Mesothelial cell of epicardium (in vitro differentiated cells): ENCODE measurements around the gene SLC1A7. TPM values are rescaled to one million over a fixed set of nuclear protein-coding genes. Genes with fewer than 3 reads are reported as not detected.

Source experiments
- DNase-seq, 2 experiments: peaks; one replicate each; pipeline ENCODE4 v3.0.0; 2021; ENCODE audit warnings: low spot score in 2 of 2; ENCODE audit not compliant: unreplicated experiment in 2 of 2
- H3K27ac Mint-ChIP-seq: 2 replicates; pipeline ENCODE4 v1.8.0; 2021; ENCODE audit warnings: mixed read lengths
- H3K27me3 Mint-ChIP-seq: 2 replicates; pipeline ENCODE4 v1.8.0; 2021; ENCODE audit warnings: low read depth, mixed read lengths
- H3K36me3 Mint-ChIP-seq: 2 replicates; pipeline ENCODE4 v1.8.0; 2021; ENCODE audit warnings: mixed read lengths
- H3K4me1 Mint-ChIP-seq: 2 replicates; pipeline ENCODE4 v1.8.0; 2021; ENCODE audit warnings: mixed read lengths
- H3K4me3 Mint-ChIP-seq: 2 replicates; pipeline ENCODE4 v1.8.0; 2021; ENCODE audit warnings: mild to moderate bottlenecking, moderate library complexity, mixed read lengths
- H3K9me3 Mint-ChIP-seq: 2 replicates; pipeline ENCODE4 v1.8.0; 2021; ENCODE audit warnings: mixed read lengths
- CTCF ChIP-seq: fragments of 200-600 bp; sonication (generic); IDR thresholded peaks from one replicate; pipeline ENCODE4 v1.5.0; 2021; ENCODE audit warnings: antibody characterized with exemption; ENCODE audit not compliant: unreplicated experiment
- total RNA-seq: library from RNA; stranded (reverse); gene quantifications from 3 replicates; pipeline ENCODE4 v1.2.1, GENCODE V29; 2021

Gene SLC1A7
- total RNA-seq, 1 donor from 2014 or later = not detected

- Mint-ChIP-seq H3K9me3 (no peaks in the 10 kb centered on the region), H3K4me3 (no peak overlapping the region), H3K4me1 (peaks cover 24% of the 10 kb centered on the region), H3K27ac (peak overlapping the region; percentile 94), H3K36me3 (no peaks in the 10 kb centered on the region), H3K27me3 (no peaks in the 10 kb centered on the region)
- no peak for DNase-seq
- no peak for TF ChIP-seq CTCF
Observed at GRCh38 chr1:53145051-53145600, 2.7 kb upstream of the SLC1A7 start.

- no peak for TF ChIP-seq CTCF
- H3K27me3 Mint-ChIP-seq = no peaks in the 10 kb centered on the region
- H3K36me3 Mint-ChIP-seq = no peaks in the 10 kb centered on the region
- H3K9me3 Mint-ChIP-seq = no peaks in the 10 kb centered on the region
- no peak overlapping the region for H3K27ac Mint-ChIP-seq
- no peak overlapping the region for H3K4me3 Mint-ChIP-seq
- H3K4me1 Mint-ChIP-seq = peaks cover 26% of the 10 kb centered on the region
- DNase-seq = no peak
Observed at GRCh38 chr1:53144201-53144600, 1.8 kb upstream of the SLC1A7 start.

- TF ChIP-seq CTCF = no peak
- Mint-ChIP-seq H3K4me3 (no peak overlapping the region), H3K27ac (no peak overlapping the region), H3K4me1 (peaks cover 26% of the 10 kb centered on the region), H3K27me3 (no peaks in the 10 kb centered on the region), H3K36me3 (no peaks in the 10 kb centered on the region), H3K9me3 (no peaks in the 10 kb centered on the region)
- DNase-seq = no peak
Observed at GRCh38 chr1:53143527-53143926, 1.1 kb upstream of the SLC1A7 start.

GRCh38 chr1:53141487-53142055, 867 bp downstream of the SLC1A7 start:
- no peak for TF ChIP-seq CTCF
- no peak for DNase-seq
- no peak overlapping the region for H3K4me3 Mint-ChIP-seq
- H3K27me3 Mint-ChIP-seq = no peaks in the 10 kb centered on the region
- H3K36me3 Mint-ChIP-seq = peaks cover 5% of the 10 kb centered on the region
- peaks cover 19% of the 10 kb centered on the region for H3K4me1 Mint-ChIP-seq
- no peak overlapping the region for H3K27ac Mint-ChIP-seq
- H3K9me3 Mint-ChIP-seq = peaks cover 11% of the 10 kb centered on the region

GRCh38 chr1:53140451-53140850, 2.0 kb downstream of the SLC1A7 start:
- no peak for DNase-seq
- no peak overlapping the region for H3K4me3 Mint-ChIP-seq
- no peak for TF ChIP-seq CTCF
- peaks cover 11% of the 10 kb centered on the region for H3K4me1 Mint-ChIP-seq
- no peaks in the 10 kb centered on the region for H3K27me3 Mint-ChIP-seq
- H3K27ac Mint-ChIP-seq = peak overlapping the region; percentile 18
- peaks cover 5% of the 10 kb centered on the region for H3K36me3 Mint-ChIP-seq
- peaks cover 11% of the 10 kb centered on the region for H3K9me3 Mint-ChIP-seq
